ENCODE measurements around the gene ZNF682.
"Not testable (repeated sequence)": the region's sequence is repeated elsewhere in the genome, so short reads cannot be mapped to it uniquely, and the experiment has no call there.

Gene ZNF682

DNA sequence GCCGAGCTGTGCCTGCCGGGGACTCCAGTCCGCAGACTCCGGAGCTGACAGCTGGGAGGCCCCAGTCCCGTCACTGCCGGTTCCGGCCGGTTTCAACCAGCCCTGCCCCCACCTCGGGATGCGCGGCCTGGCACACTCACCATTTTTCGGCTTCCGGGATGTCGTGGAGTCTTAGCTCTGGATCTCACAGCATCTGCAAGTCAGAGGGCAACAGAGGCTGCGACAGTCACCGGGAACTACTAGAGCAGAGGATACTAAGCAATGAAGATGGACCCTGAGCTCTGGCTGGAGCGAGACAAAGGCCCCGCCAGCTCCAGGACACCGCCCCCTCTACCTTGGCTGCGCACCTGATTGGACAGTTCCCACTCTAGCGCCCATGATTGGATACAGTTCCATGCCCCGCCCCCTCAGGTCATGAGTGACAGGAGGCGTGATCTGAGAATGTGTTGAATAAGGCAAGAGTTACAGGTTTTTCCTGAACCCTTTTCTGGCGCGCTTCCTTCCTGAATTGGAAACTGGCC, at the start of gene ZNF682:
ZNF682 (minus strand) TSS at position 303 of the 521 bp plus-strand sequence; CDS start at position 143, 160 bp downstream.
- peak; percentile 95 for DNase-seq

DNA sequence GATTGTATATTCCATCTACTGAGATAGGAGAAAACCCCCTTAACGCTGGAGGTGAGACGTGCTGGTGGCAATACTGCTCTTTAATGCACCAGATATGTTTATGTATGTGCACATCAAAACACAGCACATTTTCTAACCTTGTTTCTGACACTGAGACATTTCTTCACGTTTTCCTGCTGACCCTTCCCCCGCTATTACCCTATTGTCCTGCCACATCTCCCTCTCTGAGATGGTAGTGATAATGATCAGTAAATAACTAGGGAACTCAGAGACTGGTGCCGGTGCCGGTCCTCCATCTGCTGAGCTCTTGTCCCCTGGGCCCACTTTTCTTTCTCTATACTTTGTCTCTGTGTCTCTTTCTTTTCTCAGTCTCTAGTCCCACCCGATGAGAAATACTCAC, 43.6 kb upstream of the ZNF682 start:
- not testable (repeated sequence) for DNase-seq

DNA sequence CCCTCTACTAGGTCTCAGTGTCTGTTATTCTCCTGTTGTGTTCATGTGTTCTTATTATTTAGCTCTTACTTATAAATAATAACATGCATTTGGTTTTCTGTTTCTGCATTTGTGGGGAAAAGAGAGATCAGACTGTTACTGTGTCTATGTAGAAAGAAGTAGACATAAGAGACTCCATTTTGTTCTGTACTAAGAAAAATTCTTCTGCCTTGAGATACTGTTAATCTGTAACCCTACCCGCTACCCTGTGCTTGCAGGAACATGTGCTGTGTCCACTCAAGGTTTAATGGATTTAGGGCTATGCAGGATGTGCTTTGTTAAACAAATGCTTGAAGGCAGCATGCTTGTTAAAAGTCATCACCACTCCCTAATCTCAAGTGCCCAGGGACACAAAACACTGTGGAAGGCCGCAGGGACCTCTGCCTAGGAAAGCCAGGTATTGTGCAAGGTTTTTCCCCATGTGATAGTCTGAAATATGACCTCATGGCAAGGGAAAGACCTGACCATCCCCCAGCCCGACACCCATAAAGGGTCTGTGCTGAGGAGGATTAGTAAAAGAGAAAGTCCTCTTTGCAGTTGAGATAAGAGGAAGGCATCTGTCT, 43.0 kb upstream of the ZNF682 start:
- not testable (repeated sequence) for DNase-seq

DNA sequence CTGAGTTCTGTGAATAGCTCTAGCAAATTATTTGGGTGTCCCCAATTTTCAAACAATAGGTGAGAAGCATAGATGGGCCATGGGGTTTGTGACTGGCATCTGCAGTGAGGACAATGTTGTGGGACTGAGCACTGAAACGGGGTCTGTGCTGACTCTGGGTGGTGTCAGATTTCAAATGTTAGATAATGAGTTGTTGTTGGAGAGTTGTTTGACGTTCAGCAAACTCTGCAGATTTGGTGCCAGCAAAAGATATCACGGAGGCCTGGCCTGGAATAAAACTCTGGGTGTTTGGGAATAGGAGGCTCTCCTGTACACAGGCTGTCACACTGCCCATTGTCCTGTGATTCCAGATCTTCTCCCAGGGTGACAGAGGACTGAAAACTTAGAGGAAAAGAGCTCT, 41.4 kb upstream of the ZNF682 start:
- no peak for DNase-seq

DNA sequence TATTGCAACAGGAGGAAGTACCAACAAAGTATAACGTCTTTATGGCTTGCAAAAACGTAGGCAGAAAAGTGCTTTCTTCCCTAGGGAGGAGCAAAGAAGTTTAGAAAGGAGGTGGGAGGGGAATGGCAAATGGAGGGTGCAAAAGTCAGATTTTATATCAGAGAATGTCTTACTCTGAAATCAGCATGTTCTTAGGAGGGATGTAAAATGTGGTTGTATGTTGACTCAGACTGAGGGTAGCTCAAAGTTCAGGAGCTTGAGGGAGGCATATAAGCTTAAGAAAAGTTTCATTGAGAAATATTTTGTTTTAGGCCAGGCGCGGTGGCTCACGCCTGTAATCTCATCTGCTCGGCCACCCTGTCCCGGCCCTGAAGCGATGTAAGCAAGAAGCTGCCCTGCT, 40.2 kb upstream of the ZNF682 start:
- no peak for DNase-seq

DNA sequence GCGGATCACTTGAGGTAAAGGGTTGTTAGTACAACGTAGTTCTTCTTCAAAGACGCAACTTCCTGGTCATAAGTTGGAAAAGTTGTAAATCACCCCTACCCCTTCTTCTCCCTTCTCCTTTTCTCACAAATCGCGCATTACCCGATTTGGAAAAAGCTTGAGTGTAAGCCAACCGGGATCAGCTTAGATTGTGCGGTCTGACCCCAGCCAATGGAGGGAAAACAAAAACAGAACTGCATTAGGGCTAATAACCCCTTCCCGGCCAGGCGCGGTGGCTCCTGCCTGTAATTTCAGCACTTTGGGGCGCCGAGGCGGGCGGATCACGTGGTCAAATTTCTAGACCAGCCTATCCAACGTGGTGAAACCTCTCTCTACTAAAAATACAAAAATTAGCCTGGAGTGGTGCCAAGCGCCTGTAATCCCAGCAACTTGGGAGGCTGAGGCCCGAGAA, 39.3 kb upstream of the ZNF682 start:
- DNase-seq, result no peak

DNA sequence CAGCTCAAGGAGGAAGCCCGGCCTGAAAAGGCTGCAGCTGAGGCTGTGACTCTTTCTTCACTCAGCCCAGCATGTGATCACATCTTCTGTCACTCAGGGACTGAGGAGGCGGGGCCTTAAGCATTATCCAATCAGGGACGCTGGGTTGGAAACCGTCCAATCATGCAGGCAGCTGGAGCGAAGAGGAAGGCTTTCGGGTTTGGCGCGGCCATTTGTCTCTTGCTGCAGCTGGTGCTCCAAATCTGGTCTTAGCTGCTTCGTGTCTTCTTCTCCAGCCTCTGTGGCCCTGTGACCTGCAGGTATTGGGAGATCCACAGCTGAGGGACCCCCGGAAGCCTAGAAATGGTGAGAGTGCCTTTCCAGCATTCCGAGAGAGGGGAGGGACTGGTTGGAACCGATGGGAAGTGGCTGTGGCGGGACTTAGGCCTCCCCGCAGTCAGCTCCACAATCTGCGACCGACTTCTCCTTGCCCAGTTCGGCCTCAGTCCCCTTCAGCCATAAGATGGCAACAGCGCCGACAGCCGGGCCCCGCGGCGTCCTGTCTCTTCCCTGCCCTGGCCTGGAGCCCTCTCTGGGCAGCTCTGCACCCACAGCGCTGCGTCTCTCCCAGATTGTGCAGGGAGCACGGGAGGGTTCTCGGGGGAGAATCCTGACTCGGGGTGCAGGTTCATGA, 38.6 kb upstream of the ZNF682 start, which contains the start of gene ZNF90:
ZNF90 (plus strand) TSS at position 210 of the 673 bp plus-strand sequence; CDS start at position 343, 133 bp downstream.
- DNase-seq, result peak; percentile 82

DNA sequence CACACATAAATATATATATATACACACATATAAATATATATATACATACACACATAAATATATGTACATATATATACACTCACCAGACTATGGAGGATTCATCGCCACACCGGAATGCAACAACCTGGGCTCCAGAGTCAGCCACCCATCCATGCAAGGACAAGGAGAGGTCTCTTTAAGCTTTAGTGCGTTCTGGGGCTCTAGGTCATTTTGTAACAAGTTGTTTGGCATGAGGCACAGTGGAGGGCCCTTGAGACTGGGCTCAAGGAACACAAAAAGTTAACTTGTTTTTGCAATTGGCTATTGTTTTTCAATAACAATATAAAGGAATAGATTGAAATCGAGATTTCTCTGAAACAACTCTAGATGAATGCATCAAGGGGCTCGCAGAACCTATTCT, 33.6 kb upstream of the ZNF682 start:
- DNase-seq, result no peak

DNA sequence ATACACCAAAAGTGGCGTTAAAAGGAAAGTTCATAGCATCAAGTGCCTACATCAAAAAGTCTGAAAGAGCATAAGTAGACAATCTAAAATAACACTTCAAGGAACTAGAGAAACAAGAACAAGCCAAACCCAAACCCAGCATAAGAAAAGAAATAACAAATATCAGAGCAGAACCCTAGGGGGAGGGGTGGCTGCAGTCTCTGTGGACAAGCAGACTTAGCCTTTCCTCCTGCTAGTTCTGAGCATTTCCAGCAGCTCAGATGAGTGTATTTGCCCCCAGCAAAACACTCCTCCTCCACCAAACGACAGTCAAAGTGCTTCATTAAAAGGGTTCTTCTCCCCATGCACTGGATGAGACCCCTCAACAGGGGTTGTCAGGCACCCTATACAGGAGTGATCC, 31.4 kb upstream of the ZNF682 start:
- no peak for DNase-seq

DNA sequence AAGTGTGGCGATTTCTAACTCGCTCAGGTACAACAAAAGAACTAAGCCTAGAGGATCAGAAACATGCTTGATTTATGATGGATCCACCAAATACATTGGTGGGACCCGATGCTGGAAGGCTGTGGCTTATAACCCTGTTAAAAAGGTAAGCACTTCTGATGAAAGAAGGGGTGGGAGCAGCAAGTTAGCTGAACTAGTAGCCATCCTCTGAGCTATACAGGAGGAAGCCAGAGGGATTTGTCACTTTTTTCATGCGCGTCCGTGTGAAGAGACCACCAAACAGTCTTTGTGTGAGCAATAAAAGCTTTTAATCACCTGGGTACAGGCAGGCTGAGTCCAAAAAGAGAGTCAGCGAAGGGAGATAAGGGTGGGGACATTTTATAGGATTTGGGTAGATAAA, 29.3 kb upstream of the ZNF682 start:
- not testable (repeated sequence) for DNase-seq

DNA sequence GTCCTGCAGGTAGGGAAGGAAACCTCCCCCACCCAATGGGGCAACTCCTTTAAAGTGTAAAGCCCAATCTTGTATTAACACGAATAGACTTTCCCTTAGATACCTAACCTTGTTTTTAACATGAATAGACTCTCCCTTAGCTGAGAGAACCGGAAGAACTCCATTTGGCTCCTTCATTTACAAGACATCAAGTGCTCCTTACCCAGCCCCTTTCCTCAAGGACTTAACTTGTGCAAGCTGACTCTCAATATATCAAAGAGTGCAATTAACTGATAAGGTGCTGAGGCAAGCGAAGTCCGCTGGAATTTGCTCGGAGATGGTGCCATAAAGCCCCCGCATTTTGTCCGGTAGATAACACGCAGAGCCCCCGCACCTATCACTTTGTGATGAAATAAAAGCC, 28.6 kb upstream of the ZNF682 start:
- DNase-seq, result no peak

DNA sequence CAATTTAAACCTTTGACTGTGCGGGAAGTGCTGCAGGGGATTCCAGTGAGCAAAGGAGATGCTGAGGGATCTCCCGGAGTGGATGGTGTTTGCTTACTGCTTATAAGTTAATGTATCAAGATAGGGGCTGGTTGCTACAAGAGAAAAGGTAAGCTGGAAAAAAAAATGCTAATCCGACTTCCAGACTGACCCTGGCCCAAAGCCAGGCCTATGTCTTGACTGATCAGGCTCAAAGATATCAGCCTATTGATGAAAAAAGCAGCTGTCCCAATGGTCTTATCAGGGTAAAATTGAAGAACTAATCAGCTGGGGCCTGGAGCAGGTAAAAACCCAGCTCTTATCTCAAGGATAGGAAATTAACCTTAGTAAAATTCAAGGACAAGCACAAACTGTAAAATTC, 27.6 kb upstream of the ZNF682 start:
- no peak for DNase-seq

DNA sequence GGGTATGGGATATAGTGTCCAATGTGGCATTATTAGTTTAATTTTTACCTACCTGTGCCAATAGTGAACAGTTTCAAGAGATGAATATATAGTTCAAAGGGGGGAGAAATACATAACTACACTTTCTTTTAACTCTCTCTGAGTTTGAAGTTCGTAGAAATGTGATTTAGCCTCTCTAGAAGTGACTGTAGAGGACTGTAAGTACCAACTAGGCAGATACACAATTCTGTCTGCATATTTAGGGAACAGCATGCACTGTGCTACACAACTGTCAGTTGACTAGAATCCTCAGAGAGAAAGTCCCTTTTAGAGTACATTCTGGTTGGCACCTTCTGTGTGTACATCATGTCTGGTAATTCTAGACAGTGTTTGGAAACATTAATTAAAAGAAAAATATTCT, 21.0 kb upstream of the ZNF682 start:
- no peak for DNase-seq

DNA sequence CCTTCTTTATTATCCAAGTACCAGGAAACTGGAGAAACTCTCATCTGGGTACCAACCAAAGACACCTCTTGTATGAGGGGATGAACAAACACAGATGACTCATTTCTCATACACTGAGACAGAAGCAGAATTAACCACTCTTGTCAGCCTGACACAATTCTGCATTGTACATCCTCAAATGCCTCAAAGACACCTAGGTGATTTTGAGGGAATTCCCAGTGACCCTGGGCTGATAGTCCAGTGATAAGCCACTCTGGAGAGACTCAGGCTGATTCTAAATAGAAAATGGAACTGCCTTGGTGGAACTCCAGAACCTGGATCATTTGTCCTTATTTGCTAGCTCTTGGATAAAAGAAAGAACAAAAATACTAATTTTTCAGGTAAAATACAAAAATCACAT, 19.4 kb upstream of the ZNF682 start:
- not testable (repeated sequence) for DNase-seq

DNA sequence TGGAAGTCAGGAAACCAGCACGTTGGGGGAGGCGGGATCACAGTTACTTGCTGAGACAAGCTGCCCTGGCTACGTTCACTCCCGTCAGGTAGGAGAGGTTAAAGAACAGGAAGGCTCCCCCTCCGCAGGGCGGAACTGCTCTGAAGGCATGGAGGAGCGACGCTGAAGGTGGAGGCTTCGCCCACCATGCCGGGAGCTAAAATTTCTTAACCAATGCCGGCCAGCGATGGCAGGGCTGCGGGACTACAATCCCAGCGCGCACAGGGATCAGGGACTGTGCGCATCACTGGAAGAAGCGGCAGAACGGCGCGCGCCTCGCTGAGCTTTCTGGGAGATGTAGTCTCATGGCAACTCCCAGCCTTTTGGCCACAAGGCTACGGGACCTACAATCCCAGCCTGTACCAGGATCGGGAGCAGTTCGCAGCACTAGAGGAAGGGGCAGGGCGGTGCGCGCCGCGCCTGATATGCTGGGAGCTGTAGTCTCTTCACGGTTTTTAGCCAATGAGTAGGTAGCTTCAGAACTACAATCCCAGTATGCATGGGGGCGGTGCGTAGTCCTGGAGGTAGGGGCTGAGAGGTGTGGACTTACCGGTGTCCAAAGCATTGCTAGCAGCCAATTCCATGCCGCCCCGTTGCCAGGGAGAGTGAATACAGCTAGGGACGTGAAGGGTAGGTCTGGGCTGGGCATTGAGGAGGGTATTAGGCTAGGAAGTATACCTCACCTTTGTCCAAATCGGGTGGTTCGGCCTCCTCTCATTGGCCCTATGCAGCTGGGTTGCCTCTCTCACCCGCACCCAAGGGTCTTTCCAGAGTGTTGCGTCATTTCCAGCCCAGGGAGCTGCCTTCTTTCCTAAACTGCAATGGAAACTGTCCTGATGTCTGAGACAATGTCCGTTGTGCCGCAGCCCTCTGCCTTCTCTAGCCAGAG, 12.8 kb upstream of the ZNF682 start:
- peak; percentile 48 for DNase-seq

DNA sequence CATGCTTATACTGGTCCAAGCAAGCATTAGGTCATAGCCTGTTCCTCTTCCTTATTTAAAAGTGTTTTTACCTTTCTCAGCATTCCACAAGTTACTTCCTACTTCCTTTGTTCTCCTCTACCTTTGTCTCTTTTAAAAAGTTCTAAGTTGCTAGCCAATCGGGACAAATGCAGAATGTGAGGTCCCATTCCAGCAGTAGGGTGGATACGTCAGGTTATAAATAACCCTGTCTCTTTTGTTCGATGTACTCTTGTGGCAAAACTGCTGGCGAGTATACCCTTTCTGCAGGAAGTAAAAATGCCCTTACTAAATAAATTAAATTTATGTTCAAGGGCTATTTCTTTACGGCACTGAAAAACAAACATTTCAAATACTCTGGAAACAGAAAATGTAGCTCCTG, 6.4 kb upstream of the ZNF682 start:
- not testable (repeated sequence) for DNase-seq

DNA sequence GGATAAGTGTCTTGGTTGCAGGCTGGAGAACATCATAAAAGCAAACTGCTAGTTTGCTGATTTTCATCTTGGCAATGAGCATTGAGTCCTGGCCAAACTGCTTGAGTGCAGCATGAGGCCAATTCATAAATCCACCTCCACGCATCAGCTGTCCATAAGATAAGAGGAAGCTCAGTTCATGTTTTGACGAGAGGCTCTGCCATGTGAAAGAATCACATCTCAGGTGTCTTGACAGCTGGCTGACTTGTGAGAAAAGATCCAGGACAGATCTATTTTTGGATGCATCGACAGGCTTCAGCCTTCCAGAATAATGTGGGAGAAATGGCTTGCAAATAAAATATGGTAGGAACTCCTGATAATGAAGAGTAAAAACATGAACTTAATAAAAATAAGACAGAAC, 5.4 kb upstream of the ZNF682 start:
- DNase-seq, result no peak

DNA sequence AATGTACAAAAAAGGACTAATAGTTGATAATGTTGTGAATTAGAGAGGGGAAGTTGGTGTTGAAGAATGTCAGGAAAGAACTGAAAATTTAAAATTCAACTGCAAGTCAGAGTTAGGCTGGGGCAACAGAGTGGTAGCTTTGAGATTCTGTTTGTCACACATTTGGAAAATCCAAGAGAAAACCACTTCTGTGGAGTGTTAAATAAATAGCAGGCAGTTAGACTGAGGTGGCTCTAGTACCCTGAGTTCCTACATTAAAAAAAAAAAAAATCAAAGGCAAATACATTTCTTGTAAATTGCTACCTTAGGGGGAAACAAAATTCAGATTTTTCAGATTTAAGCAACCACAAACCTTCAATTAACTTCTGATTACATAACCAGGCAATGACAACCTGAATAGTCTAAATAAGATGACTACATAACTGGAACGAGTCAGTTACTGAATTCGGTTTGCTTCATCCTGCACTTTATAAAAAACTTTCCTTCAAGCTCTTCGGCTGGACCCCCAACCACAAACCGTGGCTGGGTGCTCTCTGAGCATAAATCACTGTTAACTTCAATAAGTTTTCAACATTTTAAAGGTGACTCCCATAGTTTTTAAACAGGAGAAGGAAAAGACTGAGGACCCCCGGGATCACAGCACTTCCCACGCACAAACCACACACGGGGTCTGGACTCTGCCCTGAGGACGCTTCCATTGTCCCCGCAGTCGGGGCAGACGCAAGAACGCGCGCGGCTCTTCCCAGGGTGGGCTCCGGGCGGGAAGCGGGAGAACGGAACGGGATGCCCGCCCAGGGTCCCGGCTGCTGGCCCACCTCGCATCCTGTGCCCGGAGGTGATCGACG, 725 bp downstream of the ZNF682 start:
- DNase-seq, result no peak

DNA sequence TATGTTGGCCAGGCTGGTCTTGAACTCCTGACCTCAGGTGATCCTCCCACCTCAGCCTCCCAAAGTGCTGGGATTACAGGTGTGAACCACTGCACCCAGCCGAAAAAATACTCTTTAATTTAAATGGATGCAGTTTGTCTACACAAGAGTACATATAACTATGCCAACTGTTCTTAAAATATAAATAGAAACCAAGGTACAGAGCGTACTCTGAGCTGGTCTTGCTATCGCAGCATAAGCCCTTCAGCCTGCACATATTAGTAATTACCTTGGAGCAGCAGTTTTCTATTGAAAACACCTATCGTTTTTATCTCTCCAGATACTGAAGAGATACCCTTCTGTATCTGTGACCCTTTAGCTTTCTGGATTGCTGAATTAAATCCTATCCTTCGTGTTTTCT, 3.4 kb downstream of the ZNF682 start:
- no peak for DNase-seq

DNA sequence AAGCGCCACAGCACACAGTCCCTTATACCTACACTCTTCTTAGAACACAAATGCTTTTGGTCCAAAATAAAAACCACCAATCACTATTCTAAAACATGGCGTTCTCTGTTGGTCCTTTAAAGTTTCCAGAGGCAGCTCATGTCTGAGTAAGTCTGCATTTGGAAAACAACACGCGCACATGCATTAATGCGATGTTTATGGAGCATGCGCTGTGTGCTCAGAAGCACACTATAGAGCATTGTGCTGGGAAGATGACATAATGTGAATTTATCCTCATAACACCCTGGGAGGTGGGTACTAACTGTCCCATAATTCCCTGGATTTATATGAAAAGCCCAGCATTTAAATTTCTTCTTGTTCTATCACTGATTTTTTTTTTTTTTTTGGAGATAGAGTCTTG, 10.7 kb downstream of the ZNF682 start:
- DNase-seq, result no peak

DNA sequence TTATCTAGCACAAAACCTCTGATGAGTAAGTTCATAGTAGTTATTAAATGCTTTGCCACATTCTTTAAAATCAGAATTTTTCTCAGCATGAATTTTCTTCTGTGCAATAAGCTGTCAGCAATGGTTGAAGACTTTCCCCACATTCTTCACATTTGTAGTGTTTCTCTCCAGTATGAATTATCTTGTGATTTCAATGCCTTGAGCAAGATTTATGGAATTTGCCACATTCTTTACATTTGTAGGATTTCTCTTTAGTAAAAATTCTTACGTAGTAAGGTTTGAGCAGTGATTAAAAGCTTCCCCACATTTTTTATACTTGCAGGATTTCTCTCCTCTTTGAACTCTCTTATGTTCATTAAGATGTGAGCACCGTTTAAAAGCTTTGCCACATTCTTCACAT, 33.6 kb downstream of the ZNF682 start:
- no peak for DNase-seq

DNA sequence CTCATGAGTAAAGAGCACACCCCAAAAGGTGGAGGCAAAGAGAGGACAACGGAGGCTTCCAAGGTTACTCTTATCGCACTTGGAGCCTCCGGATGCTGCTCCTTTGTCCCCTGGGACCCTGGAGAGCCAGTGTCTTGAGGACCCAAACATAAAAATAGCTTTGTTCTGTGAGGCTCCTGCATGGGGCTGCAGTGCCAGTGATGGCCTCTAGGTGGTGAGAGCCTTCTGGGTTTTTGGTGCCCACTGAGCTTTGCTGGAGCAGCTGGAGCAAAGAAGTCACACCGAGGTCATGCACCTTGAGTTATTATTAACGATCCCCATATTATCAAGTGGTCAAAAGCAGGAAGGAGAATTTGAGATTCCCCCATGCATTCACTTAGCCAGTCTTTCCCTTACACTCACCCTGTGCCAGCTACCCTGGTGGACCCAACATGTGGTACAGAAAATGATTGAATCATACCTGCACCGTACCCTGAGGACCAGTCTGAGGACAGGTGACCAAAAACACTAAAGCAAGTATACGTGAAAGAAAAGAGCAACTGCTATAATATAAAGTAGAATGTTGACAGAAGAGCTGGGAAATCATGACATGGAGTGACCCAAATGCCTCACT, 41.5 kb downstream of the ZNF682 start:
- DNase-seq, result peak; percentile 34

Measured in activated gamma-delta T cell treated with Interleukin-2 at 50 U/mL for 16 hours (primary cell).